Thymus (tissue), 11 donors: Measurements from ENCODE around the gene CFAP99. TPM values are rescaled to one million over a fixed set of nuclear protein-coding genes. Genes with fewer than 3 reads are reported as not detected.

Experiments used
- DNase-seq, 9 donors: peaks; one replicate each; pipeline ENCODE4 v3.0.0-alpha.2; 2013; ENCODE audit warnings: low spot score in 9 of 9, low read depth in 6 of 9, missing footprints in 1 of 9
- H3K27ac ChIP-seq, 2 donors: one replicate each; pipeline ENCODE4 v1.5.1; 2013; ENCODE audit warnings: control low read depth in 1 of 2, low read depth in 1 of 2, low read length in 1 of 2, mild to moderate bottlenecking in 1 of 2, moderate library complexity in 1 of 2
- H3K27me3 ChIP-seq, 2 donors: one replicate each; pipeline ENCODE4 v1.5.1; 2013; ENCODE audit warnings: low read length in 1 of 2; ENCODE audit not compliant: control insufficient read depth in 2 of 2, insufficient read depth in 1 of 2
- H3K36me3 ChIP-seq, 2 donors: one replicate each; pipeline ENCODE4 v1.5.1; 2013; ENCODE audit warnings: low read length in 1 of 2, mild to moderate bottlenecking in 1 of 2, moderate library complexity in 1 of 2; ENCODE audit not compliant: control insufficient read depth in 2 of 2, insufficient read depth in 2 of 2
- H3K4me1 ChIP-seq, 2 donors: one replicate each; pipeline ENCODE4 v1.5.1; 2013; ENCODE audit warnings: low read length in 2 of 2; ENCODE audit not compliant: control insufficient read depth in 2 of 2, insufficient read depth in 2 of 2
- H3K4me3 ChIP-seq, 2 donors: one replicate each; pipeline ENCODE4 v1.5.1; 2013; ENCODE audit warnings: low read length in 2 of 2, control low read depth in 1 of 2, mild to moderate bottlenecking in 1 of 2
- H3K9me3 ChIP-seq, 2 donors: one replicate each; pipeline ENCODE4 v1.5.1; 2013; ENCODE audit warnings: low read length in 1 of 2, mild to moderate bottlenecking in 1 of 2; ENCODE audit not compliant: control insufficient read depth in 2 of 2, insufficient read depth in 1 of 2
- whole genome bisulfite sequencing: extraction: QIAGEN DNeasy Blood & Tissue Kit; methylation state at CpG from one replicate; pipeline ENCODE4 v1.1.7; 2013; 5-methylcytosine and 5-hydroxymethylcytosine counted together
- polyA plus RNA-seq: library from polyadenylated mRNA; stranded (reverse); fragments of 200-250 nt; gene quantifications from one replicate; pipeline ENCODE4 v1.2.3, GENCODE V29; 2013
- total RNA-seq: library from RNA; stranded (reverse); fragments of 120-200 nt; gene quantifications from one replicate; pipeline ENCODE4 v1.2.4, GENCODE V29; 2013
- donor health status: healthy.

CFAP99 gene
- total and polyA plus RNA-seq, 2 donors, result 0.18 to 0.19 TPM

DNA sequence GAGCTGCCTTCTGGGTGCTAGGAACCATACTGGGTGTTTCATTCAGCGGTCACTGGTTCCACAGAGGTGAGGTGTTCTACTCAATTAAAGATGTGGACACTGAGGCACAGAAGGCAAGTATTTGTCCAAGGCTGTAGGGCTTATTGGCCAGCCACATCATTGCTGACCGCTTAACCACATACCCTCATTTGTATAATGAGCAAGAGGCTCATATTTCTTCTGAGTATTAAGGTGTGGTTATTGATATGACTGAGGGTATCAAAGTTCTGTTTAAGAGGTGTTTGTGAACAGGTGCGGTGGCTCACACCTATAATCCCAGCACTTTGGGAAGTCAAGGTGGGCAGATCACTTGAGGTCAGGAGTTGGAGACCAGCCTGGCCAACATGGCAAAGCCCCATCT, 64.5 kb downstream of the CFAP99 start:
- peaks cover 25 to 55% of the 10 kb centered on the region in 2 donors for H3K4me1 ChIP-seq
- peaks cover 0 to 6% of the 10 kb centered on the region in 2 donors for H3K9me3 ChIP-seq
- DNase-seq, result no peak
- H3K4me3 ChIP-seq, result no peak overlapping the region
- peaks cover 14 to 30% of the 10 kb centered on the region in 2 donors for H3K36me3 ChIP-seq
- no peaks in the 10 kb centered on the region for H3K27me3 ChIP-seq
- H3K27ac ChIP-seq, result no peak overlapping the region
- WGBS, result 98% methylated on average over 3 of the region's 3 CpGs

DNA sequence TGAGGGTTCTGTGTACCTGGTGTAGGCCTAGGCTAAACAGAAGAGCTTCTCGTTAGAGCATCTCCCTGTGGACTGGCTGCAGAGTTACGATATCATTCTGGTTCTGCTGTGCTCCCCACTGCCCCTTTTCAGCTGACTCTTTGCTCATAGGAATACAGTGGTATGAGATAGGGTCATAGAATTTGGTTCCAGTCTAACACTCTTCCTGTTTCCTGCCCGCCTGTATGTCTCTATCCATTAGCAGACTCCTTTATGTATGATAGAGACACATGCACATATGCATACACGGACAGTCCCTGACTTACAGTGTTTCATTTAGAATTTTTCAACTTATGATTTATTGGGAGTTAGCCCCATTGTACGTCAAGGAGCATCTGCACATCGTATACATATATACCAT, 65.4 kb downstream of the CFAP99 start:
- Histone ChIP-seq H3K4me3 (no peak overlapping the region), H3K27me3 (no peaks in the 10 kb centered on the region), H3K36me3 (peaks cover 12 to 31% of the 10 kb centered on the region in 2 donors), H3K27ac (peak overlapping the region in 1 of 2 donors; percentile 76), H3K9me3 (peaks cover 0 to 6% of the 10 kb centered on the region in 2 donors), H3K4me1 (peaks cover 25 to 53% of the 10 kb centered on the region in 2 donors)
- DNase-seq, result no peak
- WGBS, result 88% methylated on average over 6 of the region's 6 CpGs

DNA sequence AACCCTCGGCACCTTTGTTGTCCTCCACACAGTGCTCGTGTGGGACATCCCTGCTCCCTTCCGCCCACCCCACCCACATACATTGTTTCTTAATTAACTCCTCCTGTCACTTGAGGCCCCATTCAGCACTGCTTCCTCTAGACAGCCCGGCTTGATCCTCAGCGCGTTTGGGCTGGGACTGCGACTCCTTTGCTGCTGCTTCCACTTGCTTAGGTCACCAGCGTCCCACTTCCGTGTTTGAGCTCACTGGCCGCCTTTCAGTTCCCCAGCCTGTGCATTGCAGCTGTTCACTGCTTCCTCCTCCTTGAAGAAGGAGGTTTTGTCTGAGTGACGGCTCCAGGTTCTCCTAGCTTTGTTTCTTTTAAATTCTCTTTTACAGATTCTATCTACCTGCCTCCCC, 66.2 kb downstream of the CFAP99 start:
- peak in 8 of 9 donors; percentile 52 to 88 (median 68) for DNase-seq
- Histone ChIP-seq H3K9me3 (peaks cover 0 to 6% of the 10 kb centered on the region in 2 donors), H3K27ac (peak overlapping the region; percentile 38 to 76), H3K36me3 (peaks cover 20 to 38% of the 10 kb centered on the region in 2 donors), H3K27me3 (no peaks in the 10 kb centered on the region), H3K4me3 (no peak overlapping the region), H3K4me1 (peaks cover 23 to 53% of the 10 kb centered on the region in 2 donors)
- whole genome bisulfite sequencing, result 12% methylated on average over 11 of the region's 11 CpGs

DNA sequence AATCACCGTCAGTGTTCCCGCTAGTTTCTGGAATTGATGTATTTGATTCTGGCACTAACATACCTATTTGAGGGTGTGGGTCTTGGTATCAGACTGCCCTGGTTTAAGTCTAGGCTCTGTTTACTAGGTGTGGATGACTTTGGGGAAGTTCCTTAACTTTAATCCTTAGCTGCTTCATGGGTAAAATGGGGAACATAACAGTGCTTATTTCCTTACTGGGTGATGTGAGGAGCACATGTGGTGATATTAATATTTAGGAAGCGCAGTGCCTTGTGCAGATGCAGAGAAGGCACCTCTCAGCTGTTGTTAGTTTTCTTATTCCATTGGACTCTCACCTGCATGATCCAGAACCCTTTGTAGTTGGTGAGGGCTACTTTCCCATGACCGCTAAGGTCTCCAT, 67.2 kb downstream of the CFAP99 start:
- H3K36me3 ChIP-seq, result peaks cover 26 to 44% of the 10 kb centered on the region in 2 donors
- DNase-seq, result no peak
- H3K27ac ChIP-seq, result peak overlapping the region; percentile 3 to 76
- H3K27me3 ChIP-seq, result no peaks in the 10 kb centered on the region
- H3K9me3 ChIP-seq, result peaks cover 0 to 6% of the 10 kb centered on the region in 2 donors
- peaks cover 23 to 53% of the 10 kb centered on the region in 2 donors for H3K4me1 ChIP-seq
- no peak overlapping the region for H3K4me3 ChIP-seq
- 97% methylated on average over 4 of the region's 4 CpGs for WGBS

DNA sequence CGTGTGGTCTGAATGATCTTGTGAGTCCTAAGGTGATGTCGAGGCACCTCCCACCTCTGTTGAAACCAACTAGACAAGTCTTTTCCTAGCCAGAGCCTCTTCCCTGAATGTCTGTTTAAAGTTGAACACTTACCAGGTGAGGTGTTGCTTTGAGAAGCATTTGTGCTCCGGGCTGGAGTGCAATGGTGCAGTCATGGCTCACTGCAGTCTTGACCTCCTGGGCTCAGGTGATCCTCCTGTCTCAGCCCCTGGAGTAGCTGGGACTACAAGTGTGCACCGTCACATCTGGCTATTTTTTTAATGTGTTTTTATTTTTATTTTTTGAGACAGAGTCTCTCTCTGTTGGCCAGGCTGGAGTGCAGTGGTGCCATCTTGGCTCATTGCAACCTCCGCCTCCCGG, 68.2 kb downstream of the CFAP99 start:
- H3K27me3 ChIP-seq, result no peaks in the 10 kb centered on the region
- peaks cover 31 to 43% of the 10 kb centered on the region in 2 donors for H3K36me3 ChIP-seq
- peaks cover 0 to 6% of the 10 kb centered on the region in 2 donors for H3K9me3 ChIP-seq
- no peak overlapping the region for H3K4me3 ChIP-seq
- no peak overlapping the region for H3K27ac ChIP-seq
- DNase-seq, result no peak
- peaks cover 19 to 46% of the 10 kb centered on the region in 2 donors for H3K4me1 ChIP-seq
- 88% methylated on average over 6 of the region's 6 CpGs for WGBS

DNA sequence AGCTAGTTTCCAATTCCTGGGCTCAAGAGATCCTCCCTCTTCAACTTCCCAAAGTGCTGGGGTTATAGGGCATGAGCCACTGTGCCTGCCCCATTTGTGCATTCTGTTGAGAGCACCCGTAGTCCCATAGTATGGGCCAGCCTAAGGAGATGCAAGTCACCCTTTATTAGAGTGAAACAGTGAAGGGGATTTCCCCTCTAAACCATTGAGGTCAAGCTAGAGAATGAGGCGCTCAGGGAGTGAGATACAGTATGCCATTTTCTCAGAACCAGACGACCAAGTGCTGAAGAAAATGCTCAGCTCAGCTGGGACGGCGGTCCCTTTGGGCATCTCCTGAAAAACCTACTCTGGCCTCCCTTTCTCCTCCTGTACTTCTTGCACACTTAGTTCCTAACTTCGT, 68.9 kb downstream of the CFAP99 start:
- H3K36me3 ChIP-seq, result peaks cover 36 to 47% of the 10 kb centered on the region in 2 donors
- H3K27me3 ChIP-seq, result no peaks in the 10 kb centered on the region
- H3K4me1 ChIP-seq, result peaks cover 15 to 41% of the 10 kb centered on the region in 2 donors
- peaks cover 0 to 6% of the 10 kb centered on the region in 2 donors for H3K9me3 ChIP-seq
- 95% methylated on average over 6 of the region's 6 CpGs for WGBS
- H3K27ac ChIP-seq, result no peak overlapping the region
- no peak overlapping the region for H3K4me3 ChIP-seq
- DNase-seq, result no peak

DNA sequence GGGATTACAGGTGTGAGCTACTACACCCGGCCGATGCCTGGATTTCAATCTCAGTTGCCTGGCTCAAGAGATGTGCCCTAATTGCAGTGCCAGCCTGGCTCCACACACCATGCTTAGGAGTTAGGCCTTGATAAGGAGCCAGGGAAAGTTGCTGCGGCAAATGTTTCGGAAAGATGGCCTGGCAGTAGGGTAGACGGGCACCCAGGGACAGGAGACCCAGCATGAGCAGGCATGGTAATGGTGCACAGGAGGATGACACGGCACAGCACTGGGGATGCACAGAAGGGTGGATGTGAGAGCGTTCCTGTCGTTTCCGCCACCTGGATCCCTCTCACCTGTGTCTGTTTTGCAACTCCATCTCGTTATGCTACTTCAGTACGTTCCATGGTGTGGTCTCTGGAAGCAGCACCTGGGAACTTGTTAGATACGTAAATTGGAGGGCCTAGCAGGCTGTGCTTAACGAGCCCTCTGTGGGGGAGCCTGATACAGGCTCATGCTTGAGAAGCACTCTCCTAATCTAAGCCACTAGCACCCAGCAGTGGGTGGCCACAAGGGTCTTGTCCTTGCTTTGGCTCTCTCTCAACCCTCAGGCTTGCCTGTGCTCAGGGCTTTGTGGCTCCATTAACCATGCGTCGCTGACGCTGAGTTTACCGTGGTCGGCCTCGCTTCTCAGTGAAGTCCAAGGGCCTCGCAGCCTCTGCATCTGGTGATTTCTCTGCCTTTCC, 70.5 kb downstream of the CFAP99 start:
- 98% methylated on average over 20 of the region's 20 CpGs for WGBS
- H3K36me3 ChIP-seq, result peaks cover 48 to 57% of the 10 kb centered on the region in 2 donors

DNA sequence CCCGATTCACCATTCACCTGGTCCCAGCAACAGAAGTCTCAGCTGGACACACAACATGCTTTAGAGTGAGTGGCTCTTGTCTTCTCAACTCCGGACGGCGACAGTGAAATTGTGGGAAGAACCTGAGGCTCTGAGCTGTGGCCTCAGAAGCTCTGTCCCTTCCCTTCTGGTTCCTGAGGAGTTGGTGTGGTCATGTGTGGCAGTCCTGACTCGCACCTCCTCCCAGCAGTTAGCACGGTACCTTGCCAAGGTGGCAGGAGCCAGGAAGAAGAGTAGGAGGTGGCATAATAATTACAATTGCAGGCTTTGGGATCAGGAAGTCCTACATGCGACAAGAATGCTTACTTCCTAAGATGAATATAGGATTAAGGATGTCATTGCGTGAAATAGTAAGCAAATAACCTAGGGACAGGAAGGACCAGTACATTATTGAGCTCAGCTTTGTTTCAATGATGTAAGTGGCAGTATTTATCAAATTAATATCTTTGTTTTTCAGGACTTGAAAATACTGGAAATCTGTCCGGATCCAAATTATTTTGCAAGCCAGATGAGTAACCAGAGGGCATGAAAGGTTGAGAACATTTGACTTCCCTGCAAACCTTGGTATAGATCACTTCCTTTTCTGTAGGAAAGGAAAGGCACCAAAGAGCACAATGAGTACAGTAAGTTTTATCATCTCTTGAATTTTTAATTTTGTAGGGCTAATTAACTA, 71.2 kb downstream of the CFAP99 start:
- Histone ChIP-seq H3K36me3 (peaks cover 53 to 58% of the 10 kb centered on the region in 2 donors), H3K4me1 (peaks cover 11 to 25% of the 10 kb centered on the region in 2 donors), H3K27me3 (no peaks in the 10 kb centered on the region), H3K4me3 (no peak overlapping the region), H3K27ac (peak overlapping the region in 1 of 2 donors; percentile 37), H3K9me3 (peaks cover 0 to 6% of the 10 kb centered on the region in 2 donors)
- no peak for DNase-seq
- 97% methylated on average over 9 of the region's 9 CpGs for WGBS

More for the DNA sequence above, 70.5 kb downstream of the CFAP99 start:
- H3K4me1 ChIP-seq, result peaks cover 12 to 32% of the 10 kb centered on the region in 2 donors
- no peak for DNase-seq
- peaks cover 0 to 6% of the 10 kb centered on the region in 2 donors for H3K9me3 ChIP-seq
- no peak overlapping the region for H3K27ac ChIP-seq
- H3K4me3 ChIP-seq, result no peak overlapping the region
- H3K27me3 ChIP-seq, result no peaks in the 10 kb centered on the region

DNA sequence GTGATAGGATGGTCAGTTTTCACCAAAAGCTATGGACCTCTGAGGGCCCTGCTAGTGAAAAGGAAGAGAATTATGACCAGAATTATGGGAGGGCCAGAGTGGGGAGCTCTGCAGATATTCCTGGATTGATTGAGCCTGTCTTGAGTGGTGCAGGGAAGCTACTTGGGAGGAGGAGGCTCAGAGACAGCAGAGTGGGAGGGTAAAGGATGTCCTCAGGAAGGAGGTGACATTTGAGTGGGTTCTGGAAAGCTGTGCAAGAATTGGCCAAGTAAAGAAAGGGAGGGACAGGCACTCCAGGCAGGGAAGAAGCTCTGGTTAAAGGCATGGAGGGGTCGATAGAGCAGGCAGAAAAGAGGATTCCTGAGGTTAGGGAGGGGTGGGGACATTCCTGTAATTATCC, 74.2 kb downstream of the CFAP99 start:
- H3K27ac ChIP-seq, result no peak overlapping the region

More for the DNA sequence above, 74.2 kb downstream of the CFAP99 start:
- no peak for DNase-seq
- Histone ChIP-seq H3K4me1 (no peaks in the 10 kb centered on the region), H3K9me3 (no peaks in the 10 kb centered on the region), H3K36me3 (peaks cover 75 to 79% of the 10 kb centered on the region in 2 donors), H3K4me3 (no peak overlapping the region), H3K27me3 (no peaks in the 10 kb centered on the region)
- 94% methylated on average over 1 of the region's 1 CpG for WGBS
